ENCODE results near the gene TBX4.

- no peak for TF ChIP-seq EZH2 (IDR thresholded peaks at IDR 0.05; ENCODE audit: borderline replicate concordance)
- TF ChIP-seq, protein P1, sequence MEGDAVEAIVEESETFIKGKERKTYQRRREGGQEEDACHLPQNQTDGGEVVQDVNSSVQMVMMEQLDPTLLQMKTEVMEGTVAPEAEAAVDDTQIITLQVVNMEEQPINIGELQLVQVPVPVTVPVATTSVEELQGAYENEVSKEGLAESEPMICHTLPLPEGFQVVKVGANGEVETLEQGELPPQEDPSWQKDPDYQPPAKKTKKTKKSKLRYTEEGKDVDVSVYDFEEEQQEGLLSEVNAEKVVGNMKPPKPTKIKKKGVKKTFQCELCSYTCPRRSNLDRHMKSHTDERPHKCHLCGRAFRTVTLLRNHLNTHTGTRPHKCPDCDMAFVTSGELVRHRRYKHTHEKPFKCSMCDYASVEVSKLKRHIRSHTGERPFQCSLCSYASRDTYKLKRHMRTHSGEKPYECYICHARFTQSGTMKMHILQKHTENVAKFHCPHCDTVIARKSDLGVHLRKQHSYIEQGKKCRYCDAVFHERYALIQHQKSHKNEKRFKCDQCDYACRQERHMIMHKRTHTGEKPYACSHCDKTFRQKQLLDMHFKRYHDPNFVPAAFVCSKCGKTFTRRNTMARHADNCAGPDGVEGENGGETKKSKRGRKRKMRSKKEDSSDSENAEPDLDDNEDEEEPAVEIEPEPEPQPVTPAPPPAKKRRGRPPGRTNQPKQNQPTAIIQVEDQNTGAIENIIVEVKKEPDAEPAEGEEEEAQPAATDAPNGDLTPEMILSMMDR (IDR thresholded peaks at IDR 0.05; ENCODE audit: poor library complexity), result no peak
These were observed 67.7 kb downstream of the TBX4 start for GRCh38 chr17:61519754-61520440.
